ENCODE measurements around the gene RUFY1.

GRCh38 chr5:179599566-179599965, 49.2 kb downstream of the RUFY1 start:
- no peak for TF ChIP-seq EZH2 (IDR thresholded peaks at IDR 0.05; ENCODE audit: borderline replicate concordance, low read depth, low read length, severe bottlenecking)
- TF ChIP-seq, protein P1, sequence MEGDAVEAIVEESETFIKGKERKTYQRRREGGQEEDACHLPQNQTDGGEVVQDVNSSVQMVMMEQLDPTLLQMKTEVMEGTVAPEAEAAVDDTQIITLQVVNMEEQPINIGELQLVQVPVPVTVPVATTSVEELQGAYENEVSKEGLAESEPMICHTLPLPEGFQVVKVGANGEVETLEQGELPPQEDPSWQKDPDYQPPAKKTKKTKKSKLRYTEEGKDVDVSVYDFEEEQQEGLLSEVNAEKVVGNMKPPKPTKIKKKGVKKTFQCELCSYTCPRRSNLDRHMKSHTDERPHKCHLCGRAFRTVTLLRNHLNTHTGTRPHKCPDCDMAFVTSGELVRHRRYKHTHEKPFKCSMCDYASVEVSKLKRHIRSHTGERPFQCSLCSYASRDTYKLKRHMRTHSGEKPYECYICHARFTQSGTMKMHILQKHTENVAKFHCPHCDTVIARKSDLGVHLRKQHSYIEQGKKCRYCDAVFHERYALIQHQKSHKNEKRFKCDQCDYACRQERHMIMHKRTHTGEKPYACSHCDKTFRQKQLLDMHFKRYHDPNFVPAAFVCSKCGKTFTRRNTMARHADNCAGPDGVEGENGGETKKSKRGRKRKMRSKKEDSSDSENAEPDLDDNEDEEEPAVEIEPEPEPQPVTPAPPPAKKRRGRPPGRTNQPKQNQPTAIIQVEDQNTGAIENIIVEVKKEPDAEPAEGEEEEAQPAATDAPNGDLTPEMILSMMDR (IDR thresholded peaks at IDR 0.05; ENCODE audit: borderline replicate concordance, extremely low read depth, low read length, poor library complexity, severe bottlenecking), result no peak

All from DND-41 (cell line).